GM23338 (cell line): Measurements from ENCODE around the gene CROCC2. TPM values are rescaled to one million over a fixed set of nuclear protein-coding genes. Genes with fewer than 3 reads are reported as not detected.

Experiments used
- ATAC-seq: fragments of 200-7000 bp; cut with Tn5 transposase; 3 replicates; pipeline ENCODE4 v1.9.1; 2020
- DNase-seq: peaks from one replicate; pipeline ENCODE4 v3.0.0-alpha.2; 2015; ENCODE audit warnings: low spot score
- H2AFZ ChIP-seq: fragments of 200-600 bp; sonication (generic); 2 replicates; pipeline ENCODE4 v1.8.0; 2016; ENCODE audit warnings: antibody characterized with exemption, mild to moderate bottlenecking, moderate library complexity
- H3F3A ChIP-seq: fragments of 200-600 bp; sonication (generic); replicated peaks from 2 replicates; pipeline ENCODE4 v1.8.0; 2017; ENCODE audit warnings: antibody characterized with exemption, mixed run types, low read depth
- H3K27ac ChIP-seq: fragments of 200-600 bp; sonication (generic); 2 replicates; pipeline ENCODE4 v1.6.1; 2016; ENCODE audit warnings: low read depth
- H3K27me3 ChIP-seq: fragments of 200-600 bp; sonication (generic); 2 replicates; pipeline ENCODE4 v1.8.0; 2016; ENCODE audit warnings: mild to moderate bottlenecking, mixed run types, moderate library complexity; ENCODE audit not compliant: insufficient read depth
- H3K36me3 ChIP-seq: fragments of 200-600 bp; sonication (generic); 2 replicates; pipeline ENCODE4 v1.8.0; 2016; ENCODE audit warnings: mild to moderate bottlenecking; ENCODE audit not compliant: insufficient read depth
- H3K4me1 ChIP-seq: fragments of 200-600 bp; sonication (generic); 2 replicates; pipeline ENCODE4 v1.8.0; 2016; ENCODE audit warnings: mild to moderate bottlenecking, moderate library complexity; ENCODE audit not compliant: insufficient read depth
- H3K4me2 ChIP-seq: fragments of 200-600 bp; sonication (generic); 2 replicates; pipeline ENCODE4 v1.7.1; 2017; ENCODE audit warnings: mixed run types
- H3K4me3 ChIP-seq: fragments of 200-600 bp; sonication (generic); 2 replicates; pipeline ENCODE4 v1.6.1; 2016; ENCODE audit warnings: mixed run types
- H3K79me2 ChIP-seq: fragments of 200-600 bp; sonication (generic); replicated peaks from 2 replicates; pipeline ENCODE4 v1.8.0; 2017; ENCODE audit warnings: mild to moderate bottlenecking; ENCODE audit not compliant: insufficient read depth
- H3K9me2 ChIP-seq: fragments of 200-600 bp; sonication (generic); 2 replicates; pipeline ENCODE4 v1.8.0; 2017; ENCODE audit not compliant: insufficient read depth
- H4K20me1 ChIP-seq: fragments of 200-600 bp; sonication (generic); replicated peaks from 2 replicates; pipeline ENCODE4 v1.8.0; 2017; ENCODE audit warnings: mild to moderate bottlenecking; ENCODE audit not compliant: insufficient read depth
- H3K27ac Mint-ChIP-seq: 2 replicates; pipeline ENCODE4 v1.8.0; 2020; ENCODE audit warnings: inconsistent platforms, mild to moderate bottlenecking, moderate library complexity, mixed read lengths
- H3K27me3 Mint-ChIP-seq: 3 replicates; pipeline ENCODE4 v1.8.0; 2022; ENCODE audit warnings: low read depth, mild to moderate bottlenecking, moderate library complexity, mixed read lengths, inconsistent platforms; ENCODE audit not compliant: insufficient read depth, poor library complexity
- H3K36me3 Mint-ChIP-seq: 3 replicates; pipeline ENCODE4 v1.8.0; 2021; ENCODE audit warnings: low read depth, mild to moderate bottlenecking, inconsistent platforms, moderate library complexity, mixed read lengths
- H3K4me1 Mint-ChIP-seq: 3 replicates; pipeline ENCODE4 v1.8.0; 2020; ENCODE audit warnings: mild to moderate bottlenecking, inconsistent platforms, mixed read lengths
- H3K4me3 Mint-ChIP-seq: 3 replicates; pipeline ENCODE4 v1.8.0; 2021; ENCODE audit warnings: moderate library complexity, mild to moderate bottlenecking, inconsistent platforms, mixed read lengths
- H3K9me3 Mint-ChIP-seq: 3 replicates; pipeline ENCODE4 v1.8.0; 2020; ENCODE audit warnings: moderate library complexity, mild to moderate bottlenecking, inconsistent platforms, mixed read lengths
- CREB1 ChIP-seq: fragments of 250-450 bp; sonication (Bioruptor Pico); IDR thresholded peaks from 2 replicates; pipeline ENCODE4 v1.5.0; 2020; ENCODE audit warnings: low read depth, mild to moderate bottlenecking, moderate library complexity
- CTCF ChIP-seq, 2 experiments: fragments of 200-600 bp in 1 of 2; sonication (generic) in 1 of 2; conservative IDR thresholded peaks; 2 replicates each; pipeline versions ENCODE4 v1.5.1 to v1.6.1; 2016 to 2017; ENCODE audit warnings: antibody characterized with exemption in 2 of 2, low read depth in 2 of 2, mild to moderate bottlenecking in 2 of 2, moderate library complexity in 1 of 2
- ETS1 ChIP-seq: IDR thresholded peaks from 2 replicates; pipeline ENCODE4 v1.6.1; 2016; ENCODE audit warnings: antibody characterized with exemption
- EZH2 ChIP-seq: fragments of 200-600 bp; sonication (generic); IDR thresholded peaks from one replicate; pipeline ENCODE4 v1.8.0; 2017; ENCODE audit warnings: antibody characterized with exemption, mild to moderate bottlenecking, low read depth; ENCODE audit not compliant: unreplicated experiment
- EZH2phosphoT487 ChIP-seq: fragments of 200-600 bp; sonication (generic); IDR thresholded peaks from one replicate; pipeline ENCODE4 v1.8.1; 2018; ENCODE audit warnings: antibody characterized with exemption; ENCODE audit not compliant: unreplicated experiment
- NANOG ChIP-seq: IDR thresholded peaks from 2 replicates; pipeline ENCODE4 v1.6.1; 2016; ENCODE audit warnings: antibody characterized with exemption, borderline replicate concordance
- POLR2AphosphoS5 ChIP-seq: IDR thresholded peaks from 2 replicates; pipeline ENCODE4 v1.6.1; 2016; ENCODE audit warnings: antibody characterized with exemption, low read depth
- REST ChIP-seq: IDR thresholded peaks from one replicate; pipeline ENCODE4 v1.6.1; 2018; ENCODE audit warnings: antibody characterized with exemption; ENCODE audit not compliant: unreplicated experiment
- STAT1 ChIP-seq: IDR thresholded peaks from one replicate; pipeline ENCODE4 v1.6.1; 2016; ENCODE audit warnings: antibody characterized with exemption; ENCODE audit not compliant: unreplicated experiment
- ZNF462 ChIP-seq: fragments of 250-450 bp; sonication (Bioruptor Pico); IDR thresholded peaks from 2 replicates; pipeline ENCODE4 v1.5.0; 2020; ENCODE audit warnings: mild to moderate bottlenecking, moderate library complexity
- polyA plus RNA-seq: library from polyadenylated mRNA; unstranded; fragments of >200 nt; fragmentation: Nextera tagmentation; extraction: Ambion mirVana; gene quantifications from 2 replicates; pipeline ENCODE4 v1.2.1, GENCODE V29; 2016
- total RNA-seq: library from RNA; depleted of rRNA; stranded (reverse); fragments of >200 nt; shearing (Covaris generic); gene quantifications from 2 replicates; pipeline ENCODE4 v1.2.3, GENCODE V29; 2014

The CROCC2 gene
- total and polyA plus RNA-seq, 2 experiments from 2014 or later = not detected

GRCh38 chr2:240988571-240989271, 82.6 kb downstream of the CROCC2 start:
- ATAC-seq = no peak
- H3K4me3 Mint-ChIP-seq = no peak overlapping the region
- no peak for DNase-seq
- no peaks in the 10 kb centered on the region for H3K36me3 Mint-ChIP-seq
- H3K79me2 ChIP-seq = no peaks in the 10 kb centered on the region
- no peak for TF ChIP-seq REST
- TF ChIP-seq STAT1 = no peak
- TF ChIP-seq EZH2 = no peak
- TF ChIP-seq EZH2phosphoT487 = no peak
- TF ChIP-seq POLR2AphosphoS5 = no peak
- TF ChIP-seq ZNF462 (CRISPR knock-in tag) = no peak
- TF ChIP-seq NANOG = no peak
- no peak for TF ChIP-seq ETS1
- TF ChIP-seq CREB1 (CRISPR knock-in tag) = no peak
- no peak for TF ChIP-seq CTCF (conservative IDR thresholded peaks at IDR 0.05; ENCODE audit: low read depth in 2 of 2)
- no peaks in the 10 kb centered on the region for H4K20me1 ChIP-seq
- no peak overlapping the region for H3K4me3 ChIP-seq
- no peaks in the 10 kb centered on the region for H3K4me1 Mint-ChIP-seq
- no peaks in the 10 kb centered on the region for H3F3A ChIP-seq
- no peaks in the 10 kb centered on the region for H3K36me3 ChIP-seq
- no peak overlapping the region for H3K4me2 ChIP-seq
- no peaks in the 10 kb centered on the region; the same call in 1 of the 3 replicates for H3K9me3 Mint-ChIP-seq
- H3K27me3 ChIP-seq = no peaks in the 10 kb centered on the region
- H3K27me3 Mint-ChIP-seq = peaks cover 17% of the 10 kb centered on the region
- H3K27ac ChIP-seq = no peak overlapping the region
- H3K9me2 ChIP-seq = no peaks in the 10 kb centered on the region
- H3K27ac Mint-ChIP-seq = no peak overlapping the region
- H3K4me1 ChIP-seq = no peaks in the 10 kb centered on the region; the same call in 1 of the 2 replicates
- H2AFZ ChIP-seq = no peak overlapping the region
